ENCODE results near the gene CYP2R1. TPM values are rescaled to one million over a fixed set of nuclear protein-coding genes. Genes with fewer than 3 reads are reported as not detected.

CYP2R1 gene
- total and polyA plus RNA-seq, 2 experiments from 2014 or later, result 11.8 to 16.4 TPM

- ATAC-seq, result peak; percentile 69
- H3K27ac Mint-ChIP-seq, result peak overlapping the region; percentile 30; the same call in 1 of the 2 replicates
- no peaks in the 10 kb centered on the region; the same call in 1 of the 2 replicates for H4K20me1 ChIP-seq (replicated peaks; ENCODE audit: insufficient read depth)
These were observed 642 bp downstream of the CYP2R1 start for GRCh38 chr11:14891143-14892035.

More at GRCh38 chr11:14891143-14892035, 642 bp downstream of the CYP2R1 start:
- Histone ChIP-seq H3K4me2 (peak overlapping the region; percentile 73), H3K36me3 (ENCODE audit: insufficient read depth) (no peaks in the 10 kb centered on the region), H3K4me3 (peak overlapping the region; percentile 62), H3K4me1 (ENCODE audit: insufficient read depth) (0 out of 2 replicates have a peak, but pooled peaks cover 15% of the 10 kb centered on the region), H3K79me2 (replicated peaks; ENCODE audit: insufficient read depth) (no peaks in the 10 kb centered on the region), H2AFZ (peak overlapping the region; percentile 97), H3K27me3 (ENCODE audit: insufficient read depth) (peaks cover 10% of the 10 kb centered on the region), H3F3A (replicated peaks; ENCODE audit: low read depth) (no peaks in the 10 kb centered on the region), H3K27ac (ENCODE audit: low read depth) (no peak overlapping the region), H3K9me2 (ENCODE audit: insufficient read depth) (no peaks in the 10 kb centered on the region)
- H3K9me3 Mint-ChIP-seq, result peaks cover 23% of the 10 kb centered on the region; the same call in 2 of the 3 replicates
- peaks cover 16% of the 10 kb centered on the region for H3K4me1 Mint-ChIP-seq
- peak overlapping the region; percentile 89 for H3K4me3 Mint-ChIP-seq
- peaks cover 25% of the 10 kb centered on the region for H3K27me3 Mint-ChIP-seq (ENCODE audit: insufficient read depth, low read depth, poor library complexity)
- peak; percentile 93 for DNase-seq (ENCODE audit: low spot score)
- peaks cover 12% of the 10 kb centered on the region for H3K36me3 Mint-ChIP-seq (ENCODE audit: low read depth)
- TF ChIP-seq CREB1 (CRISPR knock-in tag; IDR thresholded peaks at IDR 0.05; ENCODE audit: low read depth) (peak; percentile 38), ETS1 (IDR thresholded peaks at IDR 0.05) (no peak), EZH2phosphoT487 (IDR thresholded peaks at IDR 0.05; ENCODE audit: unreplicated experiment) (no peak), NANOG (IDR thresholded peaks at IDR 0.05; ENCODE audit: borderline replicate concordance) (no peak), JUNB (IDR thresholded peaks at IDR 0.05; ENCODE audit: unreplicated experiment) (no peak), POLR2AphosphoS5 (IDR thresholded peaks at IDR 0.05; ENCODE audit: low read depth) (peak; percentile 92), CTCF (conservative IDR thresholded peaks at IDR 0.05; ENCODE audit: low read depth in 2 of 2) (no peak), ZNF462 (CRISPR knock-in tag; IDR thresholded peaks at IDR 0.05) (no peak), EZH2 (IDR thresholded peaks at IDR 0.05; ENCODE audit: low read depth, unreplicated experiment) (no peak), ZNF331 (CRISPR knock-in tag; IDR thresholded peaks at IDR 0.05; ENCODE audit: low read depth) (no peak)
